H54 (cell line): ENCODE results near the gene PRDM10.

ENCODE experiments used
- DNase-seq: peaks from one replicate; pipeline ENCODE4 v3.0.0; 2011; ENCODE audit warnings: low spot score, mixed read lengths; ENCODE audit not compliant: insufficient read length
- FAIRE-seq: peaks from 3 replicates; lab custom pipeline; 2011; peaks lifted over from hg19 to GRCh38; lab: Jason Lieb, UNC
- POLR2A ChIP-seq: IDR thresholded peaks from 2 replicates; pipeline ENCODE4 v1.6.1; 2011; ENCODE audit warnings: low read depth, mild to moderate bottlenecking, low read length

PRDM10 gene

GRCh38 chr11:130002352-130002845 is at the start of gene PRDM10:
Gene PRDM10, minus strand, starts transcription at chr11:130002835. Its CDS starts 41,871 bp downstream, at chr11:129960964.
- peak; percentile 62 for TF ChIP-seq POLR2A
- FAIRE-seq (no peak), DNase-seq (peak; percentile 69)

- FAIRE-seq = no peak
- DNase-seq = no peak
- TF ChIP-seq POLR2A = no peak
Observed at GRCh38 chr11:130051082-130051481, 48.4 kb upstream of the PRDM10 start.

GRCh38 chr11:130050257-130050656 is 47.6 kb upstream of the PRDM10 start:
- FAIRE-seq = no peak

GRCh38 chr11:130049328-130049771 is 46.7 kb upstream of the PRDM10 start:
- no peak for TF ChIP-seq POLR2A
- FAIRE-seq (no peak), DNase-seq (no peak)

More at GRCh38 chr11:130050257-130050656, 47.6 kb upstream of the PRDM10 start:
- no peak for DNase-seq
- TF ChIP-seq POLR2A = no peak

GRCh38 chr11:130047141-130047540 is 44.5 kb upstream of the PRDM10 start:
- DNase-seq (no peak), FAIRE-seq (no peak)
- TF ChIP-seq POLR2A = no peak

GRCh38 chr11:130043575-130043974 is 40.9 kb upstream of the PRDM10 start:
- TF ChIP-seq POLR2A = no peak
- DNase-seq = no peak
- no peak for FAIRE-seq

- peak; percentile 59 for DNase-seq
Observed at GRCh38 chr11:130042093-130042591, 39.5 kb upstream of the PRDM10 start.

GRCh38 chr11:130040281-130040940 is 37.8 kb upstream of the PRDM10 start:
- DNase-seq (no peak), FAIRE-seq (no peak)
- TF ChIP-seq POLR2A = no peak

More at GRCh38 chr11:130042093-130042591, 39.5 kb upstream of the PRDM10 start:
- peak; percentile 93 for FAIRE-seq
- TF ChIP-seq POLR2A = no peak

GRCh38 chr11:130037881-130038585 is 35.4 kb upstream of the PRDM10 start:
- no peak for TF ChIP-seq POLR2A

GRCh38 chr11:130037058-130037457 is 34.4 kb upstream of the PRDM10 start:
- no peak for TF ChIP-seq POLR2A
- peak; percentile 66 for DNase-seq
- peak; percentile 95 for FAIRE-seq

More at GRCh38 chr11:130037881-130038585, 35.4 kb upstream of the PRDM10 start:
- DNase-seq (no peak), FAIRE-seq (no peak)

- DNase-seq = no peak
- no peak for FAIRE-seq
- TF ChIP-seq POLR2A = no peak
Observed at GRCh38 chr11:130034236-130034635, 31.6 kb upstream of the PRDM10 start.

- FAIRE-seq (no peak), DNase-seq (no peak)
- no peak for TF ChIP-seq POLR2A
Observed at GRCh38 chr11:130032931-130033330, 30.3 kb upstream of the PRDM10 start.

- FAIRE-seq = no peak
- TF ChIP-seq POLR2A = no peak
- DNase-seq = no peak
Observed at GRCh38 chr11:130031945-130032344, 29.3 kb upstream of the PRDM10 start.

GRCh38 chr11:130031056-130031455 is 28.4 kb upstream of the PRDM10 start:
- TF ChIP-seq POLR2A = no peak
- DNase-seq (no peak), FAIRE-seq (no peak)
